LNCAP (cell line): Measurements from ENCODE around the gene EDA.

Experiments
- CTCF ChIP-seq: fragments of 450-650 bp; IDR thresholded peaks from 2 replicates; pipeline ENCODE4 v1.5.1; 2017; ENCODE audit warnings: mild to moderate bottlenecking

Gene EDA

GRCh38 chrX:70082723-70083122 is 466.8 kb downstream of the EDA start:
- no peak for TF ChIP-seq CTCF

- no peak for TF ChIP-seq CTCF
Measured at GRCh38 chrX:70084592-70085240, 468.8 kb downstream of the EDA start.

GRCh38 chrX:70087857-70088630 is 472.1 kb downstream of the EDA start:
- TF ChIP-seq CTCF, result no peak

GRCh38 chrX:70088751-70089150 is 472.8 kb downstream of the EDA start:
- no peak for TF ChIP-seq CTCF
